Activated CD8-positive, alpha-beta T cell treated with anti-CD3 and anti-CD28 coated beads for 36 hours (primary cell): ENCODE results near the gene LAMC1. TPM values are rescaled to one million over a fixed set of nuclear protein-coding genes. Genes with fewer than 3 reads are reported as not detected.
A peak's percentile ranks its signal among the peaks of the same experiment; 100 is the strongest.

ENCODE experiments used
- ATAC-seq: fragments of 200-7000 bp; cut with Tn5 transposase; one replicate; pipeline ENCODE4 v1.10.0; 2021; ENCODE audit warnings: mild to moderate bottlenecking, moderate library complexity
- CTCF ChIA-PET: fragments of 350-600 bp; sonication (Branson Sonifier 250); formaldehyde crosslinking; loops from one replicate; lab custom pipeline; 2021; ENCODE audit warnings: antibody characterized with exemption; lab: Charles Lee
- POLR2A ChIA-PET: fragments of 350-600 bp; sonication (Branson Sonifier 250); formaldehyde crosslinking; loops from one replicate; lab custom pipeline; 2021; ENCODE audit warnings: antibody characterized with exemption; lab: Charles Lee
- DNase-seq: peaks from one replicate; pipeline ENCODE4 v3.0.0-alpha.2; 2020
- H3K27ac Mint-ChIP-seq: one replicate; pipeline ENCODE4 v1.8.0; 2021; ENCODE audit warnings: mild to moderate bottlenecking, mixed read lengths
- H3K27me3 Mint-ChIP-seq: one replicate; pipeline ENCODE4 v1.8.0; 2021; ENCODE audit warnings: mixed read lengths
- H3K36me3 Mint-ChIP-seq: one replicate; pipeline ENCODE4 v1.8.0; 2021; ENCODE audit warnings: low read depth, mixed read lengths
- H3K4me1 Mint-ChIP-seq: one replicate; pipeline ENCODE4 v1.8.0; 2021; ENCODE audit warnings: low read depth, mixed read lengths
- H3K4me3 Mint-ChIP-seq: one replicate; pipeline ENCODE4 v1.8.0; 2021; ENCODE audit warnings: mild to moderate bottlenecking, moderate library complexity, mixed read lengths
- H3K9me3 Mint-ChIP-seq: one replicate; pipeline ENCODE4 v1.8.0; 2021; ENCODE audit warnings: mixed read lengths
- CTCF ChIP-seq: fragments of 200-600 bp; IDR thresholded peaks from one replicate; pipeline ENCODE4 v1.8.0; 2022; ENCODE audit warnings: antibody characterized with exemption, mild to moderate bottlenecking
- intact Hi-C: fragments of 100-400 bp; cut with micrococcal nuclease; formaldehyde crosslinking; loops from one replicate; pipeline ENCODE4 v1.10.0; 2022
- total RNA-seq, 2 experiments: library from RNA; stranded (reverse); gene quantifications; one replicate each; pipeline ENCODE4 v1.2.3, GENCODE V29; 2021

Gene LAMC1
- total RNA-seq, 2 experiments from 2014 or later, result 0.22 to 0.23 TPM

- H3K4me3 Mint-ChIP-seq, result no peak overlapping the region
- H3K36me3 Mint-ChIP-seq, result no peaks in the 10 kb centered on the region
- H3K27me3 Mint-ChIP-seq, result peaks cover 12% of the 10 kb centered on the region
- TF ChIP-seq CTCF, result no peak
- no peak for ATAC-seq
- ChIA-PET CTCF (no interaction called here), POLR2A (no interaction called here)
- no peaks in the 10 kb centered on the region for H3K9me3 Mint-ChIP-seq
- H3K27ac Mint-ChIP-seq, result no peak overlapping the region
- intact Hi-C loops, result no loop called here
- H3K4me1 Mint-ChIP-seq, result peaks cover 18% of the 10 kb centered on the region
- no peak for DNase-seq
These were observed 170.8 kb downstream of the LAMC1 start for GRCh38 chr1:183193963-183194525.

- H3K27ac Mint-ChIP-seq, result peak overlapping the region; percentile 16
- H3K36me3 Mint-ChIP-seq, result no peaks in the 10 kb centered on the region
- intact Hi-C loops, result no loop called here
- no peak overlapping the region for H3K4me3 Mint-ChIP-seq
- TF ChIP-seq CTCF, result no peak
- peaks cover 9% of the 10 kb centered on the region for H3K27me3 Mint-ChIP-seq
- H3K9me3 Mint-ChIP-seq, result no peaks in the 10 kb centered on the region
- peaks cover 18% of the 10 kb centered on the region for H3K4me1 Mint-ChIP-seq
- ChIA-PET CTCF (no interaction called here), POLR2A (no interaction called here)
- peak; percentile 93 for ATAC-seq
- peak; percentile 69 for DNase-seq
These were observed 171.4 kb downstream of the LAMC1 start for GRCh38 chr1:183194527-183195141.

- Mint-ChIP-seq H3K27me3 (peaks cover 8% of the 10 kb centered on the region), H3K27ac (peak overlapping the region; percentile 16), H3K9me3 (no peaks in the 10 kb centered on the region), H3K36me3 (no peaks in the 10 kb centered on the region), H3K4me3 (no peak overlapping the region), H3K4me1 (peaks cover 18% of the 10 kb centered on the region)
- ATAC-seq (peak; percentile 57), DNase-seq (peak; percentile 10)
- intact Hi-C loops, result no loop called here
- ChIA-PET CTCF (no interaction called here), POLR2A (no interaction called here)
- no peak for TF ChIP-seq CTCF
These were observed 171.9 kb downstream of the LAMC1 start for GRCh38 chr1:183195142-183195574.

Other genes starting within 250 kb of the LAMC1 start
- gene NPL, start 233.6 kb upstream of the LAMC1 start, total RNA-seq, result 1 to 10 TPM; 4.5 to 4.9 TPM
- gene DHX9, start 184.1 kb upstream of the LAMC1 start, total RNA-seq, result 100 to 1,000 TPM; 213 to 228 TPM
- gene SHCBP1L, start 70.3 kb upstream of the LAMC1 start, total RNA-seq, result not detected
- gene LAMC2, start 162.8 kb downstream of the LAMC1 start, total RNA-seq, result not detected